ENCODE data around the gene SNX22. TPM values are rescaled to one million over a fixed set of nuclear protein-coding genes. Genes with fewer than 3 reads are reported as not detected.

Gene SNX22
- total RNA-seq, 1 donor from 2014 or later = 7.7 TPM

DNA sequence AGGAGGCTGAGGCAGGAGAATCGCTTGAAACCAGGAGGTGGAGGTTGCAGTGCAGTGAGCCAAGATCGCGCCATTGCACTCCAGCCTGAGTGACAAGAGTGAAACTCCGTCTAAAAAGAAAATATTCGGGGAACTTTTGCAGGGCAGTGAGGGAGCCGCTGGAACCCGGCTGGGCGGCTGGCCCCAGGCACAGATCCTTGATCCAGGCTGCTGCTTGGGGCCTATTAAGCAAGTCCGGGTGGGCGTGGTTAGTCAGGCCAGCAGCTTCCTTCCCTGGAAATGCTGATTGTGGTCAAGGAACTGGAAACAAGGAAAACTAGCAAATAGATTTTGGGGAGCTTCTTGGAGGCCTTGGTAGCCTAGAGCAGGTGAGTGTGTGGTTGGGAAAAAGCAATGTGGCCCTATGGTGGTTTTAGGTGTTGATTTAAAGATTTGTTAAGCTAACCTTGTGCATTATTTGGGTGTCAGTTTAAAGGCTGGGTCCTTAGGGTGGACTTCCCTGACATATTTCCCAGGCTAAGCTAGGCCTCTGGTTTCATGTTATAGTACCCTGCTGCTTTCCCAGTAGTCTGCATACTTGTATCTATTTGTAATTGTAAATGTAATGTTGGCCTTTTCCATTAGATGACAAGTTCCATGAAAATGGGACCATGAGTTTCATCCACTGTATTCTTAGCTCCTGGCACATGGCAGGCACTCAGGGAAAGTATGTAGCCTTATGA is 17.7 kb upstream of the SNX22 start:
- DNase-seq (ENCODE audit: low spot score in 2 of 2) (no peak), FAIRE-seq (no peak)

DNA sequence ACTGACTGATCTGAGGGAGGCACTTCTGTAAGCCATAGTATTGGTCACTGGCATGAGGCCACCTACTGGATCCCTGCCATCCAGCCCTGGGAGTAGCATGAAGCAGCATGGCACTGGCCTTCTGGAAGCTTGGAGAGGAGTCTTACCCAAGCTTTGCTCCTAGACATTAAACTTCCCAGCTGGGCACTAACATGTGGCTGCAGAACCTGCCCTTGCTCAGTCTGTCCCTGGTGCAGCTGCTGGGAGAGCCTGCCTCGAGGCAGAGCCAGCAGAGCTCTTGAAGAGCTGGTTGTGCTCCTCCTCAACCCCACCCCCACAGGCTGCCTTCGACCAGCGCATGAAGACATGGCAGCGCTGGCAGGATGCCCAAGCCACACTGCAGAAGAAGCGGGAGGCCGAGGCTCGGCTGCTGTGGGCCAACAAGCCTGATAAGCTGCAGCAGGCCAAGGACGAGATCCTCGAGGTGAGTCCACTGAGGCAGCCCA is 17.1 kb upstream of the SNX22 start:
- no peak for FAIRE-seq
- no peak for DNase-seq (ENCODE audit: low spot score in 2 of 2)

DNA sequence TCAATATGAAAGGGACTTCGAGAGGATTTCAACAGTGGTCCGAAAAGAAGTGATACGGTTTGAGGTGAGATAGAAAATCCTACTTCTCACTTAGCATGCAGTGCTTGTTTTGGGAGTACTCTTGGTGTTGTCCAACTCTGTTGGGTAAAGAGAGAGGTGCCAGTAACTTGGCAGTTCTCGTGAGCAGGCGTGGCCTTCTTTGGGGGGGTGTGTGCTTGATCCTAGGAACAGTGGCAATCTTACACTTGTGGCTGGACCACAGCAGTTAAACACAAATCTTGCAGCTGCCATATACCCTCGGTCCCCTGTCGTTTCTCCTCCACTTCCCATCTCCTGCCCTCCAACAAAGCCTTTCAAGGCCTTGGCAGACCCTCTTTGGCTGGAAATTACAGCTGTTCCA is 15.2 kb upstream of the SNX22 start:
- DNase-seq (ENCODE audit: low spot score in 2 of 2) = no peak
- no peak for FAIRE-seq

DNA sequence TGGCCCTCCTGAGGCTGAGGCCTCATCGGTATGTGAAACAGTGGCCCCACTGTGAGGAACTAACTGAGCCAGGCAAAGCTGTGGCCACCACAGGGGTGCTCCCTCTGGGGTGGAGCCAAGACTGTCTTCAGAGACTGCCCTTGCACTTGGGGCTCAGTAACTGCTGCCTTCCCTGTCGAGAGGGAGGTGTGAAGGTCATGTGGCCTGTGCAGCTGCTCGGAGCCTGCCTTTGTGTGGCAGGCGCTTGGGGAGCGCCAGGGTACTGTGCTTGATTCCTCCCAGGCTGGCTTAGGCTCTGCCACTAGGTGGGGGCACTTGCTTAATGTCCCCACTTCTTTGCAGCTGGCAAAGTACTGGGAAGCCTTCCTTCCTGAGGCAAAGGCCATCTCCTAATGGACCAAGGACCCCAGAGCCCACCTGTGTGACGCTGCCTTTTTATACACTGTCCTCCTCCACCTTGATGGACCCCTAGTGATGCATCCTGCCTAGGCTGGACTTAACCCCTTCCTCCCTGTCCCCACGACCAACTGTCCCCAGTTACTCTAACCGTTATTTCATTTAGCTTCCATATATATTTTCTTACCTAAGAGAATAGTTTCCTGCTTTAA is 14.2 kb upstream of the SNX22 start:
- FAIRE-seq = no peak
- DNase-seq (ENCODE audit: low spot score in 2 of 2) = no peak

DNA sequence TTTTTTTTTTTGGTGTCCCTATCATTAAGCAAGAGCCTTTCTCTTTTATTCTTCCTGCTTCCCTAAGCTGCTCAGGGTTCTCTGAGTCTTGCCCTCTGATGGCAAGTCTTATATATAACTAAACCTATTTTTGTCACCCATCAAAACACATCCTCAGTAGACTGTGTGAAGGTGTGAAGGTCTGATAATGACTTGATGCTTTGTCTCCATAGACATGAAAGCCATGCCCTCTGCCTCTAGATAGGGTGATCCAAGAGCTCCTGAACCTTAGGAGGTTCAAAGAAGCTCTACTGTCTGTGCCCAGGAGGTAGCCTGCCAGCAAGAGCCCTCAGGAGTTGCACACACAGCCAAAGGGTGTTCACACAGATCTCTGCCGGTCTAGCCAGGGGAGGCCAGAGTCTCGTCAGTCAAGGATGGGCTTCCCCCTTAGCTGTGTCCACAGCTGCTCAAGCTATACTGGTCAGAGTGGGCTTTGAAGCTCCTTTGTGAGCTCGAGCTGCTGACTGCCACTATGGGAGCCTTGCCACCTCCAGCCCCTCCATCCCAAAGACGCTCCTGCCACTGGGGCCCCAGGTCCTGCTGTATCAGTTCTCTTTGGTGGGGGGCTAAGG is 13.1 kb upstream of the SNX22 start:
- FAIRE-seq (no peak), DNase-seq (ENCODE audit: low spot score in 2 of 2) (no peak)

DNA sequence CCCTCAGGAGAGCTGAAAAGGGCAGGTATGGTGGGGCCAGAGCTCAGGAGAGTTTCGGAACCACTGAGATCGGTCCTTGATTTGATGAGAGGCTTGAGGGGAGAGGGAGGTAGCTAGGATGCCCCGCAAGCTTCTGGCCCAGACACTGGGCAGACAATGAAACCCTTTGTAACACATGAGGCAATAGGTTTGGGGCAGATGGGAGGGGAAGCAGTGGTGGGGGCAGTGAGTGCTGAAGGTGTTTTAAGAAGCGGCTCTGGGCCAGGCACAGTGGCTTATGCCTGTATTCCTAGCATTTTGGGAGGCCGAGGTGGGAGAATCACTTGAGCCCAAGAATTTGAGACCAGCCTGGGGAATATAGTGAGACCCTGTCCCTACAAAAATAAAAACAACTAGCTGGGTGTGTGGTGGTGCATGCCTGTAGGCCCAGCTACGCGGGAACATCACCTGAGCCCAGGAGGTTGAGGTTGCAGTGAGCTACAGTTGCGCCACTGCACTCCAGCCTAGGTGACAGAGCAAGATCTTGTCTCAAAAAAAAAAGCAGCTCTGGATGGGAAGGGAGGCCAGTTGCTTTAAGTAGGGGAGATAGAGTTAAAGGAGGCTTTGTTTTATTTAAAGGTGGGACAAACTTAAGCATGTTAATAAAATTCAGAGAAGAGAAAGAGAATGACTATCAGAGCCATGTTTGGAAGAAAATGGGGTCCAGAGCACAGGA is 9.6 kb upstream of the SNX22 start:
- DNase-seq (ENCODE audit: low spot score in 2 of 2) (no peak), FAIRE-seq (no peak)

DNA sequence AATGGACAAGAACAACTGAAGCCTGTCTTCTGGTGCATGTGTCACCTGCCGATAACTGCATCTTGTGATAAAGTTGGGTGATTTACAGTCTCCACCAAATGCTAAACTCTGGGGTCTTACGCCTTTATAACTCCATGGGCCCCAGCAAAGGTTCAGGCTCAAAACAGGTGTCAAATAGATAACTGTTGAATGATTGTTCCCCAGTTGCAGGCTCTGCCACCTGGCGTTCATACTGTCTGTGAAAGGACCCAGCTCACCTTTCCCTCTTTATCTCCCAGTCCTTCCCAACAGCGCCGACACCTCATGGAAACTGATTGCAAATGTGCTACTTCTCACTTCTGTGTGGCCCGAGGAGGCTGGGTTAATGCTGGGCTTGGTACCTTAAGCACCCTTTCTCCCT is 8.3 kb upstream of the SNX22 start:
- DNase-seq (ENCODE audit: low spot score in 2 of 2) = no peak
- FAIRE-seq = no peak

DNA sequence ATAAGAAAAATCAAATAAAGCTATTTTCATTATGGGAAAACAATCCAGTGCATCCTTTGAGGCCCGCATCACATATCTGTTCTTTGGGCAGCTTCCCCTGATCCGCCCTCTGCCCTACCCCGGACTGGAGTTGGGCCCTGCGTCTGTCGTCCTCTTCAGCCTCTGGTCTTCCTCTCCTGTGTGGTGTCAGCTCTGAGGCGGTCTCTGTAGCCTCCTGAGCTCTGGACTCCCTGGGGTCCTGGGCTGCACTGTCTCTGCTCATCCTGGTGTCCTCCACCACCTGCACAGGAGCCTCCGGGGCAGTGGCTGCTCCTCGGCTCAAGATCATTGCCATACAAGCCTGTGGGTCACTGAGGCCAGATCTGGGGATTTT is 7.4 kb upstream of the SNX22 start:
- no peak for FAIRE-seq

DNA sequence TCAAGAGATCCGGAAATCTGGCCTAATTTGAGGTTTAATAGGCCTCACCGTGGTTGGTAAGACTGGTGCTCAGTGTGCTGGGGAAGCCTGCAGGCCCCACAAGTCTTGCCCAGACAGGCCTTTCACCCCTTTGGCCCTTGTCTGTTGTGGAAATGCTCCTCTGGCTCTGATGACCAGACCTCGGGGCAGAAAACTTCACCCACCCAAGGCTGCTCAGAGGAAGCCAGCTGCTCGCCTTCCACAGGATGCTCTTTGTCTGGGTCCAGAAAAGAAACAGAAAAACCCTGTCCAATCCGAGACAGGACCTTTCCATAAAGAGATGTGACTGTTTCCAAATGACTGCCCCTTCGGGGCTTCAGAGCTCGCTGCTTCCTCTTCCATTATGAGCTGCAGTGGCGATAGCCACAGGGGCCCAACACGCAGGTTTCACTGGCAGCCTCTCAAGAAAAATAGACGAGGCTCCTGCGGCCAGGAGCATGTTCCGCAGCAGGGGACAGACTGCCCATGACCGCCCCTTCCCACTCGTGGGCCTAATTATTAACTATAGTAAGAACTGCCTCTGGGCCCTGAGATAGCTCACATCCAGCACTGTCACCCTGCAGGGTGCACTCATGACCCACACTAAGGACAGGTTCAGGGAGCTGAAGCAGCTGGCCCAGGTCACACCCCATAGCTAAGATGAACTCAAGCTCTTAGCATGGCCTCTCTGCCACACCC is 6.8 kb upstream of the SNX22 start:
- DNase-seq (ENCODE audit: low spot score in 2 of 2) = no peak
- FAIRE-seq = no peak

More for the DNA sequence above, 7.4 kb upstream of the SNX22 start:
- no peak for DNase-seq (ENCODE audit: low spot score in 2 of 2)

DNA sequence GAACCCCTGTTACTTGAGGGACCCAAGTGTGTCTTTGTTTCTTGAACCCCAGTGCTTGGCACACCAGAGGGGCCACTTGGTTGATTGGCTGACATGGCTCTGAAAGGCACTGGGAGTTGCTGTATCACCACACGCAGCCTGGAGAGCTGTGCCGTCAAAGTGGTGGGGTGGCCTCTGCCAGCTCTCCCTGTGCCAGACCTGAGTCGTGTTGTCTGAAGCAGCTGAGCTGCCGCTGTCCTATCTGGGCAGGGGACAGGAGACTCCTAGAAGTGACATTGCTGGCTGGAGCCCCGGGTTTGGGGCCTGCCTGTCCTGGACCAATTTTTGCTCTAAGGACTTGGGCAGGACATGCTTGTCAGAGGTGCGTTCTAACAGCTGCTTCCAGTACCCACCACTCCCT is 5.5 kb upstream of the SNX22 start:
- DNase-seq (ENCODE audit: low spot score in 2 of 2) (no peak), FAIRE-seq (no peak)

DNA sequence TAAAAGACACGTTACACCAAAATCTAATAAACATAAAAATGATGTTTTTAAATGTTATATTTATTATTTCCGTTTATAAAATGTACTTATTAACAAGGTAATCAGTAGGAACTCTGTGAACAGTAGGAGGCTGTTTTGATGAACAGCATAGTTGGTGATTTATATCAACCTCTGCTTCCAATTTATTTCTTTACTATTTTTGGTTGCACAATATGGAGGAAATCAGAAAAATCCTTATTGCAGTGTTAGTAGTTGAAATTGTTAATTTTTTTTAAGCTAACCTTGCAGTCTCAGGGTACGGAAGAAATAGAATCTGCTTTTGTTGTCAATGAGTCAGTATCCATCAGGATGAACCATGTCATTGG is 5.0 kb upstream of the SNX22 start:
- no peak for DNase-seq (ENCODE audit: low spot score in 2 of 2)
- FAIRE-seq = no peak

DNA sequence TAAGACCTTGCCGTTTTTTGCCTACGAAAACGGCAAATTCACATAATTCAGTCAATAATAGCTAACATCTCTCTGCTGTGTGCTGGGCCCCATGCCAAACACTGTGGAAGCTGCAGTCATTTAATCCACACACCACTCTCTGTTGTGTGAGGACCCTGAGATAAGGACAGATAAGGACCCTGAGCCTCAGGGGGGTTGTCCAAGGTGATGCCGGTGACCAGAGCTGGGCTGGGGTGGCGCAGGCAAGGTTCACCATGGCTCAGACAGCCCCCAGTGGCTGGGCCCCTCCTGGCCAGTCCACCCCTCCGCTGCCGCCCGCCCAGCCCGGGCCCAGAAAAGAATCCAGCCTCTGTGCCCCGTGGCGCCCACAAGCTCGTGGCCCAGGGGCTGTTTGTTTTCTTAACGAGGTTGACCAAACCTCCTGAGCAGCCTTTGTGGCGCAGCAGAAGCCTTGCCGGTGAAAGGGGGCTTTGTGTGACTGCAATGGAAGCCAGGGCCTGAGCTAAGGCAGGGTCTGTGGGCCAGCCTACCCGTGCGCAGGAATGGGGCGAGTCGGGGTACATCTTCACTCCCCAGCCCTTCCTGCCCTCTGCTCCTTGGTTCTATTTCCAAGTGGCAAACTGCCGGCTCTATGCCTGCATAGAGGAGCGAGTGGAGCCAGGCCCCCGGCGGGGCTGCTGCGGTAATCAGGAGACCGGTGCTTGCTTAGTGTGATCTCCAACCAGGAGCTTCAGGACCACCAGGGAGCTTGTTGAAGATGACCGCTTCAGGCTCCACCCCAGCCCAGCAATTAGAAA is 4.4 kb upstream of the SNX22 start:
- no peak for DNase-seq (ENCODE audit: low spot score in 2 of 2)
- no peak for FAIRE-seq

DNA sequence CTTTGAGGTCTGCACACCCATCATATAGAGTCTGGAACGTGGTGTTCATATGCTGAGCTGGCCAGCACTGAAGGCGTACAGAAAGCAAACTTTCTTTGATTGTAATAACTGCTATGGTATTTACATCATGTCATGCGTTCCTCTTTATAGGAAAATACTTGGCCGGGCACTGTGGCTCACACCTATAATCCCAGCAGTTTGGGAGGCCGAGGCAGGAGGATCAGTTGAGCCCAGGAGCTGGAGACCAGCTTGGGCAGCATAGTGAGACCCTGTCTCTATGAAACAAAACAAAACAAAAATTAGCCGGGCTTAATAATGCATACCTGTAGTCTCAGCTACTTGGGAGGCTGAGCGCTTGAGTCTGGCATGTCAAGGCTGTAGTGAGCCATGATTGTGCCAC is 3.4 kb upstream of the SNX22 start:
- no peak for FAIRE-seq

DNA sequence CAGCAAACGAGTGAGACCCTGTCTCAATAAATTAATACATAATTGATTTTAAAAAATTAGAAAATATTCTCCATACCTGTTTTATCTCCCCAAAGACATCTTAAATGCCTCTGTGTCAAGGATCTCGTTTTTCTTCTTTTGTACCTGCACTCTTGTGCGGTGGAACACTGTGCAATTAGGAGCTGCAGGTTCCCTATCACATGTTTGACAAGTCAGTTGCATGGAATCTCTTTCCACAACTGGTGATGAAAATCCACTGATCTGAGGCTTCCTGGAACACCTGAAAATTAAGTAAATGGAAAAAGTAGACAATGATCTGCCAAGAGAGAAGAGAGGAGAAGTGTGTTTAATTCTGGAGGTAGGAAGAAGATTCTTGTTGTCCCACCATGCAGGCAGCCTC is 3.0 kb upstream of the SNX22 start:
- FAIRE-seq = no peak
- DNase-seq (ENCODE audit: low spot score in 2 of 2) = no peak

More for the DNA sequence above, 3.4 kb upstream of the SNX22 start:
- no peak for DNase-seq (ENCODE audit: low spot score in 2 of 2)

DNA sequence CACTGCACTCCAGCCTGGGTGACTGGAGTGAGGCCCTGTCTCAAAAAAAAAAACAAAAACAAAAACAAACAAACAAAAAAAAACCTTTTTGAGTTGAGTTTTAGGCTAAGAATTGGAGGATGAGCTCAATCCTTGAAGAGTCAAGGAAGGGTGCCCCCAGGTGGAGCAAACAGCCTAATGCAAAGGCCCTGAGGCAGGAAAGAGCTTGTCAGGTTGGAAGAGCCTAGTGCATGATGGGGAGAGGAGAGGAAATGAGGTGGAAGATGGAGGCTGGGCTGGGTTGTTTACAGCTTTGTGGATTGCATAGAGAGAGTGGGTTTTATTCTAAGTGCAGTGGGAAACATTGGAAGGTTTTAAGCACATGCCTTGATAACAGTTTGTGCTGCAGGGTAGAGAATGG is 2.1 kb upstream of the SNX22 start:
- no peak for FAIRE-seq
- DNase-seq (ENCODE audit: low spot score in 2 of 2) = no peak

DNA sequence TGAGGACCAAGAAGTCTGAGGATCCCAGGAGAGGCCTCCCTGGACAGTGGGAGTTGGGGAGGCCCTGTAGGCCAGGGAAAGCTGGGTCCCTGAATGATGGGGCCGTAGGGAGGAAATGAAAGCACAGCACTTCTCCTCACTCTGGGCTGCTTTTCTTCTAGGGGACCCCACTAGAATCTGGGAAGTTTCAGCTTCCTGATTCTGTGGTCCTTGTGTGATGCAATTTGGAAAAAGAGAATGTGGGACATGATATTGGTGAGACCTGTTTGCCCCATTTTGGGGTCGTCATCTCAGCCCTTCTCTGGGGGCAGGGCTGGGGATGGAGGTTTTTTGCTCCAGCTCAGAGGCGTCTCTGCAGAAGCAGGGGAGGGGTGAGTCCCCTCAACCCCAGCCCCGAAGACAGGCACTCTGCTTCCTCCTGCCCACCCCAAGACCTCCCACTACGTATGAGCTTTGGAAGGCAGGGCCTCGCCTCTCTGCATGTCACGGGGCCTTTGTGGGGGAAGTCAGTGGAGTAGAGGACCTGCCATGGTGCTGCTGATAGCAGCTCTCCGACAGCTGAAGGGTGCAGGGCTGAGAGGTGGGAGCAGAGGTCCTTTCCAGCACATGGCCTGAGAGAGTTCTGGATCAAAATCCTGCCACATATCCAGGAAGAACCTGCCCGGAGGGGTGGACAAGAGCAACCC is 1.5 kb upstream of the SNX22 start:
- FAIRE-seq (no peak), DNase-seq (ENCODE audit: low spot score in 2 of 2) (no peak)

DNA sequence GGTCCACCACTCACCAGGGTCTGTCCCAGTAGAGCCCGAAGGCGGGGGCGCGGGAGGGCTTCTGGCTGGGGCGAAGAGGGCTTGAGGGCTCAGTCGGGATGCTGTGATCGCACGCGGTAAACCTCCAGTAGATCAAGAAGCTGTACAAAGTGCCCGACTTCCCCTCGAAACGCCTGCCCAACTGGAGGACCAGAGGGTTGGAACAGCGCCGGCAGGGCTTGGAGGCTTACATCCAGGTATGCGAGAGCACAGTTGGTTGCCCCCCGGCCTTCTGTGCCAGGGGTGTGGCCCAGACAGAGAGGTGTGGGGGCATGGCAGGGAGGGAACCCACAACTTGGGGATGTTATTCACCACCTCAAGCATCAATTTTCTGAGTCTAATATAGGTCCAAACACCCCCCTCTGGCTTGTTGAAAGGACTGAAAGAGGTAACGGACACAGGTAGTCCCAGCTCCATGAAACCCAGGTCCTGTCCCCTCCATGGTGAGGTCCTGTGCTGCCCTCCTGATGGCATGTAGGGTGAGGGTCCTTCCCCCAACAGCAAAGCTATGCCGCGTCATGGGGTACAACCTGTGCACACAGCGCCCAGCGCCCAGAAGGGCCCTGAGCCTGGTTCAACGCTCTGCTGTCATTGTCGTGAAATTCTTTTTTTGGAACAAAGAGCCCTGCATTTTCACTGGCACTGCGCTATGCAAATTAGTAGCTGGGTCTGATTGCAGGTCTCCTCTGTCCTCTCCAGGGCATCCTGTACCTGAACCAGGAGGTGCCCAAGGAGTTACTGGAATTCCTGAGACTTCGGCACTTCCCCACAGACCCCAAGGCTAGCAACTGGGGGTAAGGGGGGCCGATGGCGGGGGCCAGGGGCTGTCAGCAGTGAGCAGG is 1.2 kb downstream of the SNX22 start:
- DNase-seq (ENCODE audit: low spot score in 2 of 2) = no peak
- FAIRE-seq = no peak
